ENCODE measurements around the gene RNF152. TPM values are rescaled to one million over a fixed set of nuclear protein-coding genes. Genes with fewer than 3 reads are reported as not detected.

Gene RNF152
- total RNA-seq, 1 donor from 2014 or later, result 45.7 TPM

- Histone ChIP-seq H3K36me3 (no peaks in the 10 kb centered on the region), H3K9me3 (no peaks in the 10 kb centered on the region), H3K27me3 (no peaks in the 10 kb centered on the region), H3K27ac (no peak overlapping the region), H3K4me1 (peaks cover 6% of the 10 kb centered on the region), H3K4me3 (no peak overlapping the region)
- TF ChIP-seq CTCF (IDR thresholded peaks at IDR 0.05) (no peak), POLR2AphosphoS5 (IDR thresholded peaks at IDR 0.05; ENCODE audit: insufficient read depth in 1 of 2, low read depth in 1 of 2) (no peak), POLR2A (IDR thresholded peaks at IDR 0.05) (no peak)
- no peak for DNase-seq (ENCODE audit: extremely low spot score in 2 of 2)
- intact Hi-C loops (cut with DNase I), result no loop called here
Measured at GRCh38 chr18:61832858-61833257, 59.9 kb downstream of the RNF152 start.

- Histone ChIP-seq H3K9me3 (no peaks in the 10 kb centered on the region), H3K36me3 (no peaks in the 10 kb centered on the region), H3K4me3 (no peak overlapping the region), H3K27me3 (no peaks in the 10 kb centered on the region), H3K27ac (no peak overlapping the region), H3K4me1 (peaks cover 6% of the 10 kb centered on the region)
- intact Hi-C loops (cut with DNase I), result no loop called here
- TF ChIP-seq POLR2AphosphoS5 (IDR thresholded peaks at IDR 0.05; ENCODE audit: insufficient read depth in 1 of 2, low read depth in 1 of 2) (no peak), POLR2A (IDR thresholded peaks at IDR 0.05) (no peak), CTCF (IDR thresholded peaks at IDR 0.05) (no peak)
- no peak for DNase-seq (ENCODE audit: extremely low spot score in 2 of 2)
Measured at GRCh38 chr18:61831071-61831470, 61.7 kb downstream of the RNF152 start.

GRCh38 chr18:61829108-61829507 lies 63.7 kb downstream of the RNF152 start:
- intact Hi-C loops (cut with DNase I), result no loop called here
- Histone ChIP-seq H3K27ac (no peak overlapping the region), H3K36me3 (no peaks in the 10 kb centered on the region), H3K4me3 (no peak overlapping the region), H3K27me3 (no peaks in the 10 kb centered on the region), H3K4me1 (peaks cover 6% of the 10 kb centered on the region), H3K9me3 (no peaks in the 10 kb centered on the region)
- no peak for TF ChIP-seq CTCF (IDR thresholded peaks at IDR 0.05)
- no peak for TF ChIP-seq POLR2A (IDR thresholded peaks at IDR 0.05)
- TF ChIP-seq POLR2AphosphoS5 (IDR thresholded peaks at IDR 0.05; ENCODE audit: insufficient read depth in 1 of 2, low read depth in 1 of 2), result no peak
- DNase-seq (ENCODE audit: extremely low spot score in 2 of 2), result no peak

- no peak for DNase-seq (ENCODE audit: extremely low spot score in 2 of 2)
- H3K27ac ChIP-seq, result no peak overlapping the region
Measured at GRCh38 chr18:61827591-61827990, 65.2 kb downstream of the RNF152 start.

GRCh38 chr18:61825386-61825785 lies 67.4 kb downstream of the RNF152 start:
- DNase-seq (ENCODE audit: extremely low spot score in 2 of 2), result no peak
- TF ChIP-seq CTCF (IDR thresholded peaks at IDR 0.05) (no peak), POLR2AphosphoS5 (IDR thresholded peaks at IDR 0.05; ENCODE audit: insufficient read depth in 1 of 2, low read depth in 1 of 2) (no peak), POLR2A (IDR thresholded peaks at IDR 0.05) (no peak)
- no peaks in the 10 kb centered on the region for H3K9me3 ChIP-seq
- H3K27me3 ChIP-seq, result no peaks in the 10 kb centered on the region
- H3K27ac ChIP-seq, result no peak overlapping the region
- no peaks in the 10 kb centered on the region for H3K36me3 ChIP-seq
- no peaks in the 10 kb centered on the region for H3K4me1 ChIP-seq
- no peak overlapping the region for H3K4me3 ChIP-seq
- intact Hi-C loops (cut with DNase I), result no loop called here

More at GRCh38 chr18:61827591-61827990, 65.2 kb downstream of the RNF152 start:
- Histone ChIP-seq H3K27me3 (no peaks in the 10 kb centered on the region), H3K4me1 (no peaks in the 10 kb centered on the region), H3K36me3 (no peaks in the 10 kb centered on the region), H3K9me3 (no peaks in the 10 kb centered on the region), H3K4me3 (no peak overlapping the region)
- intact Hi-C loops (cut with DNase I), result no loop called here
- no peak for TF ChIP-seq POLR2AphosphoS5 (IDR thresholded peaks at IDR 0.05; ENCODE audit: insufficient read depth in 1 of 2, low read depth in 1 of 2)
- TF ChIP-seq POLR2A (IDR thresholded peaks at IDR 0.05), result no peak
- no peak for TF ChIP-seq CTCF (IDR thresholded peaks at IDR 0.05)
